ENCODE results near the gene MSRB1.

Gene MSRB1

GRCh38 chr16:1895949-1896675, 46.9 kb downstream of the MSRB1 start:
- DNase-seq = no peak

- no peak for DNase-seq
These were observed 47.9 kb downstream of the MSRB1 start for GRCh38 chr16:1895068-1895467.

GRCh38 chr16:1890708-1891050, 52.3 kb downstream of the MSRB1 start:
- no peak for DNase-seq

GRCh38 chr16:1890024-1890707, 52.8 kb downstream of the MSRB1 start:
- DNase-seq = no peak
